Left renal pelvis (tissue), 4 donors: ENCODE data around the gene MAP1LC3B. TPM values are rescaled to one million over a fixed set of nuclear protein-coding genes. Genes with fewer than 3 reads are reported as not detected.
A peak's percentile ranks its signal among the peaks of the same experiment; 100 is the strongest.
"Not testable (repeated sequence)": the region's sequence is repeated elsewhere in the genome, so short reads cannot be mapped to it uniquely, and the experiment has no call there.

Experiments used
- DNase-seq, 4 donors: peaks; one replicate each; pipeline ENCODE4 v3.0.0-alpha.2; 2013; ENCODE audit warnings: low read depth in 4 of 4, low spot score in 3 of 4
- polyA plus RNA-seq, 4 donors: library from polyadenylated mRNA; unstranded; fragments of 120-200 nt; gene quantifications; one replicate each; pipeline ENCODE4 v1.2.1, GENCODE V29; 2013; ENCODE audit not compliant: insufficient read length in 4 of 4

Gene MAP1LC3B
- polyA plus RNA-seq, 4 donors = 55.8 to 76.5 (median 75.0) TPM

DNA sequence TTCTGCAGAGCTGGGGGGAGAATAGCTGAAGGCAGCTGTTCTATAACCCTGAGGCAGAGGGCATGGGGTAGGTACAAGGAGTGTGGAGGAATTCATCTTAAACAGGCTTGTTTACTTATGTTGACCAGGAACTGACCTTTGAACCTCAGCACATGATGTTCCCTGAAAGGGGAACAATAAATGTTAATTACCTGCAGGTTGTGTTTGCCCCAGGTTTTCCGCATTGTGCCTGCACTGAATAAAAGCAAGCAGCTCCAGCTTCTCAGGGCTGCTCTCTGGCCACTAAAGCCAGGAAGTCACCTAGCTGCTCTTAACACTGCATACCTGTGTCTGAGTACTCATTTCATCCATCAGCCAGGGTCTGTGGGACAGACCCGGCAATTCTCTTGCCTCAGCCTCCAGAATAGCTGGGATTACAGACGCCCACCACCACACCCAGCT, 12.8 kb upstream of the MAP1LC3B start:
- DNase-seq = not testable (repeated sequence)

DNA sequence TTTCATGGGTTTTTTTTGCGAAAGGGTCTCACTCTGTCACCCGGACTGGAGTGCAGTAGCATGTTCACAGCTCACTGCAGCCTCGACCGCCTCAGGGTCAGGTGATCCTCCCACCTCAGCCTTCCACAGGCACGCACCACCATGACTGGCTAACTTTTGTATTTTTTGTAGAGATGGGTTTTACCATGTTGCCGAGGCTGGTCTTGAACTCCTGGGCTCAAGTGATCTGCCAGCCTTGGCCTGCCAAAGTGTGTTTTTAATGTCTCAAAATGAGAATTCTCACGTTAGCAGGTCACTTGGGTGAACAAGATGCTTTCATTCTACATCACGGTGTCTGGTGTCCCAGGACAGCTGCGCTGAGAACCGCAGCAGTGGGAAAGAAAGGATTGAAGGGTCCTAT, 11.7 kb upstream of the MAP1LC3B start:
- DNase-seq = no peak

DNA sequence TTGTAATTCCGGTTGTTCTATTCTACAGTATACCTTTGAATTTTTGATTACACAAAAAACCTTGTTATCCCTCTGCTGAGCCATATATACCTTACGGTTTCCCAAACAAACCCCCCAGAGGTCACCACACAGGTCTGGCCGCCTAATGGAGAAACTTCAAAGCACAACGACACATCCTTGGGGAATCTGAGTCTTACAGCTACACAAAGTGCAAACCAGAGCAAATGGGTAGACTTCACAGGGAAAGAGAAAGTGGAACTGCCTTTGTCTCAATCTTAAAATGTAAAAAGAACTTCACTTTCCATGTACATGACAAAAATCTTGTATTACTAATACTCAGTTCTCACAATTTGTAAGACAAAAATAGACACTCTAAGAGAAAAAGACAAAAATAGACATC, 11.3 kb upstream of the MAP1LC3B start:
- no peak for DNase-seq

DNA sequence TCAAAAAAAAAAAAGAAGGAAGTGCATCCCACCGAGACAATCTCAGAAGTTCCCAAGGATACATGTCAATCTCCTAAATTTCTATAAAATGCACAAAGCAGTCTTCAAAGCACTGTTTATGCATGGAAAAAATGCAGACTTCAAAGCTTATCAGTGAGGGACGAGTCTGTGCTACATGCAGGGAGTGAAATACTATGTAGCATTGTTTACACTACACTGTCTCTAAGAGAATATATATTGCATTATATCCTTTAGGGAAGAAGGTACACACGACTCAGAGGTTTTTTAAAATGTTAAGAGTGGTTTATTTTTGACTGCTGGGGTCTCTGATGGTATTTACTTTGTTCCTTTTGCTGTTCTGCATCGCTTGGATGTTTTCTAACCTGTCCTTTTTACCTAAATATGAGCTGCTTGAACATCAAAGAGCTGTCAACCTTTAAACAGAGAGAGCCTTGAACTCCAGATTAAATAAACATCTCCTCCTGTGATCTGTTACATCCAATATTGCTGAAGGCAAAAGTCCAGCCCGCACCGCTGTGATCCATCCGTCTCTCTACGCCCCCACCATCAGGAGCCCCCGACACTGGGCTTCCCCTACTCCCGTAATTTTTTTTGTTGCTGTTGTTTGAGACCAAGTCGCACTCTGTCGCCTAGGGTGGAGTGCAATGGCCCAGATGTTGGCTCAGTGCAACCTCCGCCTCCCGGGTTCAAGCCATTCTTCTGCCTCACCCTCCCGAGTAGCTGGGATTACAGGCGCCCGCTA, 9.9 kb upstream of the MAP1LC3B start:
- no peak for DNase-seq

DNA sequence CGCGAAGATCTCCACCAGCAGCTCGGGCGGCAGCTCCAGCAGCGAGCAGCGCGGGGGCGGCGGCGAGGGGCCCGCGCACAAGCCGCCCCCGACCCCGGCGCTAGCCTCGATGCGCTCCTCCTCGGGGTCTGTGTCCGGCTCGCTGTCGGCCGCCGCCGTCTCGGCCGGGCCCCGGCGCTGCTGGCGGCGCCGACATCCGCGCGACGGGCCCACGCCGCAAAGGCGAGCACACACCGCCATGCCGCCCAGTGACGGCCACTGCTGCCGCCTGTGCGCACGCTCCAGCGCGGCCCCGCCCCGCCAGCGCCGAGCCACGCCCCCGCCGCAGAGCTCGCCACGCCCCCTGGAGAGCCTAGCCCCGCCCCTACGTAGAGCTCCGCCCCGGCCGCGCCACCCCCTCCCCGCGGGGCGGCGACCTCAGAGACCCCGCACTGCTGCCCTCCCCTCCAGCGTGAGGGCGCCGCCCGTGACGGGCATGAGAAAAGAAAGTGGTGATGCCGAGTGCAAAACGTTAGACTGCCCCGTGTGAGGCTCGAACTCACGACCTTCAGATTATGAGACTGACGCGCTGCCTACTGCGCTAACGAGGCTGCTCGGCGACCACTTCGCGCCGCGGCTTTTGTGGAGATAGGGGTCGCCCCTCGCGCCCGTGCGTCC, 8.5 kb upstream of the MAP1LC3B start, which contains the start of gene FBXO31:
TSS of gene FBXO31 (minus strand) at position 272 of the 657 bp plus-strand sequence. CDS start at position 240, 32 bp downstream.
- peak; percentile 76 to 85 (median 78) for DNase-seq

DNA sequence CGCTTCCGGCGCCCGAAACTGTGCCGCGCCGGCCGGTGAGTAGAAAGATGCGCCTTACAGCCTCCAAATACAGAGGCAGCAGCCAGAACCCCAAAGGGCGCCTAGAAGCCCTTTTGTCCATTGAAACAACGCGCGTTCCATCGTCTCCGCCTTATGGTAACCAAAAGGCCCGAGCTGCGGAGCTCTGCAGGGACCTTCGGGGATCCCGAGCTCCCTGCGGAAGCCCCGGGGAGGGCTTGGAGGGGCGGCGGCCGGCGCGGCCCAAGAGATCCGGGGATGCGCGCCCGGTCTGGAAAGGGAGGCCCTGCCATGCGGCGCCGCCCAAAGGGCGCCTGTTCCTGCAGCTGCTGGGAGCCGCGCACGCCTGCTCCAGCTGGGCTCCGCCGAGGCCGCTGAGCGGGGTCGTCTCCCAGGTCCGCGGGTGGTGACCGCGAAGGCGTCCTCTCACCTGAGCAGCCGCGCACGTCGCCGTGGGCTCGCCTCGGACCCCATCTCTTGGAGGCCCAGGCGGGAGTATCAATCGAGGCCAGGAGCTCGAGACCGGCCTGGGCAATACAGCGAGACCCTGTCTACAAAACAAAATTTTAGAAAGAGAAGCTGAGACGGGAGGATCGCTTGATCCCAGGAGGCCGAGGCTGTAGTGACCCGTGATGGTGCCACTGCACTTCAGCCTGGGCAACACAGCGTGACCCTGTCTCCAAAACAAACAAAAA, 7.8 kb upstream of the MAP1LC3B start:
- no peak for DNase-seq

DNA sequence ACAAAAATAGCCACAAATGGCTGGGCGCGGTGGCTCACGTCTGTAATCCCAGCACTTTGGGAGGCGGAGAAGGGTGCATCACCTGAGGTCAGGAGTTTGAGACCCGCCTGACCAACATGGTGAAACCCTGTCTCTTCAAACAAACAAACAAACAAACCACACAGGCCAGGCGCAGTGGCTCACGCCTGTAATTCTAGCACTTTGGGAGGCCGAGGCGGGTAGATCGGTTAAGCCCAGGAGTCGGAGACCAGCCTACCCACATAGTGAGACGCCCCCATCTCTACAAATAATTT, 7.3 kb upstream of the MAP1LC3B start:
- DNase-seq = not testable (repeated sequence)

DNA sequence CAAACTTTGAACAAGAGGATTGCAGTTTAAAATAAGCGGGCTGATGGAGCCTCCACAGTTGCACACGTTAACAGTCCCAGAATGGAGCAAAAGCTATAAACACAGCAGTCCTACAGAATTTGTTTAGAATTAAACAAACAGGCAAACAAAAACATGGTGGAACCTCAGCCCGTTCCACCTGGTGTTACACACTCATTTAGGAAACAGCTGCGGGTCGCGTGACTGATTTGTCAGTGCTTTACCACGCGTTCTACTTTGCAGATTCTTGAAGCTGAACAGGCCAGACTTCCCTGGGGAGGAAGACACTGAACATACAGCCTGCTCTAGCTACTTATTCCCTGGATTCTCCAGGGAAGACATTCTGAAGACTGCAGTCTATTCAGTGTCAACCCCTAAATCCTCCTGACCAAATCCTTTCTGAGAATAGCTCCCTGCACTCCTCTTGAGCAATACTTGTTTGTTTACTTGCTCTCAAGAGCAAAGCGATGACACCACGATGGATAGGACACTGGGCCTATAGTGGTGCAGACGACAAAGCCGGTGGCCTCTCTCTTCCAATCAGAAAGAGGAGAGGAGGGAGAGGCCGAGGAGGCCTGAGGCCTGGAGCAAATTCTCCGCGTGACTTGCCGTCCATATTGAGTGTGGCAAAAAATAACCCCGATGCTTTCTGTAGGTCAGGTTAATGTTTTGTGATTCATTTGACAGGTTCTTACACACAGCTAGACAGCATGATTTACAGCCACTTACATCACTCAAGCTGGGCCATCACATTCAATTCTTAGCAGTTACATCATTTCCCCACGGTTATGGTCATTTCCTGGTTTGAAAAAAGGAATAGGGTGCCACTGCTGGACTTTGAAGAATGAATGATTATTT, 4.0 kb upstream of the MAP1LC3B start:
- DNase-seq = peak; percentile 91 to 96 (median 94)

DNA sequence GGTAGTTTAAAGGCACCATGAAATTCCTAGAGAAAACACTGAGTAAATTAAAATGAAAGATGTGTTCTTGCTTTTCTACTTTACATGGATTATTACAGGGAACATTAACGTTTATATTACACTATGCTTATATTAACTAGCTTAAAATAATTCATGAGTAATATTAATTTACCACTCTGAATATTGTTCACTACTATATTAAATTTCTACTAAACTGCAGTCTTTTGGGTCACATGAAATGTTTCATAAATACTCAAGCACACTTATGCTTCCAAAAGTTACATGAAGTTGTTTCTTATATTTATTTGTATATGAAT, 3.4 kb upstream of the MAP1LC3B start:
- no peak for DNase-seq

DNA sequence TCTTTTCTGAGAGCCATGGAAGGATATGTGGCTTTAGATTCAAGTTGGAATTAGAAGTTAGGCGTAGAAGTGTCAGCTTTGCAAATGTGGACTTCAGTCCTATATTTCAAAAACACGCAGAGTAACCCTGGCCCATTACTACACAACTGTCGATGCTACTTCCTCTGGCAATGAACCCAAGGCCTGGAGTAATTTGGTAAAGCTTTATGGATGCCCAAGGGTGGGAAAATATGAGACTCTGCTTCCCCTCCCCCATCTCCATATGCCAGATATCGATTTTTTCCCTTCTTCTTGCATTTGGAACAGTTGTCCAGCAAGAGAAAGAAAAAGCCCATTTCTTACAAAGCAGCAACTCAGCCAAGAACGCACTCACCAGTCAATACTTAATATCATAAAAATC, 2.9 kb upstream of the MAP1LC3B start:
- DNase-seq = no peak

DNA sequence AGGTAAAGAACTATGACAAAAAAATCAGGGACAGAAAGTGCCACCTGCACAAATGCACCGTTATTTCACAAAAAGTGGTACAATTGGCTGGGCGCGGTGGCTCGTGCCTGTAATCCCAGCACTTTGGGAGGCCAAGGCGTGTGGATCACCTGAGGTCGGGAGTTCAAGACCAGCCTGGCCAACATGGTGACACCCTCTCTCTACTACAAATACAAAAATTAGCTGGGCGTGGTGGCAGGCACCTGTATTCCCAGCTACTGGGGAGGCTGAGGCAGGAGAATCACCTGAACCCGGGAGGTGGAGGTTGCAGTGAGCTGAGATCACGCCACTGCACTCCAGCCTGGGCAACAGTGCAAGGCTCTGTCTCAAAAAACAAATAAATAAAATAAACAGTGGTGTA, 2.2 kb upstream of the MAP1LC3B start:
- not testable (repeated sequence) for DNase-seq

DNA sequence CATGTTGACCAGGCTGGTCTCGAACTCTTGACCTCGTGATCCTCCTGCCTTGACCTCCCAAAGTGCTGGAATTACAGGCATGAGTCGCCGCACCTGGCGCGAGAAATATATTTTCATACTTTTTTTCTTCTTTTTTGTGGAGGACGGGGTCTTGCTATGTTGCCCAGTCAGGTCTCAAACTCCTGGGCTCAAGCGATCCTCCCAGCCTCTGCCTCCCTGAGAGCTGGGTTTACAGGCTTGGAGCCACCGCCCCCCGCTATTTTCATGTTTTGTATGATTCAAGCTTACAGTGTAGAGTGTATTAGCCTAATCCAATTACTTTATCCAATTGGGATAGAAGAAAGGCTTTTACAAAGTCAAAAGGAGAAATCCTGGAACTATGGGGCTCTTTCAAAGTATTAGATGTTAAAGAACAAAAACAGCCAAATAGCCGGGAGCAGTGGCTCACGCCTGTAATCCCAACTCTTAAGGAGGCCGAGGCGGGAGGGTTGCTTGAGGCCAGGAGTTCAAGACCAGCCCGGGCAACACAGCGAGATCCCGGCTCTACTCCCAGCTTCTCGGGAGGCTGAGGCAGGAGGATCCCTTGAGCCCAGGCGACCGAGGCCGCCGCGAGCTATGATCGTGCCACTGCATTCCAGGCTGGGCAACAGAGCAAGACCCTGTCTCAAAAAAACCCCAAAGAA, 1.4 kb upstream of the MAP1LC3B start:
- no peak for DNase-seq

DNA sequence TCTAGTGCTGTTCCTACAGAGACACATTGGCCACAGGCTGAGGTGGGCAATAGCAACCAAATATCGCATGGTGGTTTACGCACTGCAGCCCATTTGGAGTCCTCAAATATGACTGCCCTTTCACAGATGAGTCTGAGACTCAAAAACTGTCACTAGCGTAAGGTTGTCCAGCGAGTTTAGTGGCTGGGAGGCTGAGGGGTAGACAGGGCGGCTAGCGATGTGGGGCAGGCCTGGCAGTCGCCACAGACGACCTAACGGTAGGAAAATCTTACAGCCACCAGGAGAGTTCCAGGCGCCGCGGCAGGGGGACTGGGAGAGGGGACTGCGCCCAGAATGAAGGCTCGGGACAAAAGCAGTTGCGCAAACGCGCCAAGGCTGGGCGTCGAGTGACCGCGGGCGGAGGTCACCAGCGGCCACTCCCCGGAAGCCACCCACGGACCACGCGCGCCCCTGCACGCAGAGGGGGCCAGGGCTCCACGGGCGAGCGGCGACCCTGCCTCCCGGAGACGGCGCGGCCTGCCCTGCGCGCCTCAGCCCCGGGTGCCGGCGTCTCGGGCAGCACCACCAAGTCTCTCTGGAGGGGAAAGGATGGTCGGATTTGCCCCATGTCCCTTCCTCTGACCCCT, 699 bp upstream of the MAP1LC3B start:
- no peak for DNase-seq

DNA sequence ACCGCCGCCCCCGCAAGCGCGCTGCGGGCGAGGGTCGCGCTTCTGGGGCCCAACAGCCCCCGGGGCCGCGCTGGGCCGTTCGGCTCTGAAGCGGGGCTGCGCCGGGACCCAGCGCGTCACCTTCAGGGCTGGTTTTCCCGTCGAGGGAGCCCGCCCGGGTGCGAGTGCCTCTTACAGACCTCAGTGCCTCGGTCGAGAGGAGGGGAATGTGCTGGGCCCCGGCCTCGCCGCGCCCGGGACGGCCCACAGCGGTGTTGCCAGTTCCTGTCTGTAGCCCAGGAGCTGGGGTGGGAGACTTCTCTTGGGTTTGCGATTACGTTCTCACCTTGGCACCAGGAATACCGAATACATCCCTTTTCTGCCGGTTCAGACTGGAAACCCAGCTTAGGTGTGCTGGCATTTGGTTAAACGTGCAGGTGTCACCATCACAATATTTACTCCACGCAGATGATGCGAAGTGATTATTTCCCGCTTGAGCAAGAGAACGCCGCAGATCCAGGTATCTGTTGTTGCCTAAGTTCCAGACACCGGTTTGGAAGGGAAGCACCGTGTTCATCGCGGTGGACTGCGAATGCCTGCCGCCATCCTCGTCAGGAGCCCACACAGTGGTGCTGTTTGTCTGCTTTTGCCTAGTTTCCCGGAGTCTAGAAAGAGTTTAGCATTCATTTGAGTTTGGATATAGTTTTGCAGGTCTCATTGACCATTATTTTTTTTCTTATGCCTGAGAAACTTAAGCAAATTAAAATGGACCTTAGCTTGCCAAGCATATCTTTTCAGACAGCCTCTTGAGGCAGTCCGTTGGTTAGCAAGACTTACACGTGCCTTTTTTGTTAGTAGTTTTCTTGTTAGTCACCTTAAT, 914 bp downstream of the MAP1LC3B start:
- DNase-seq = no peak

DNA sequence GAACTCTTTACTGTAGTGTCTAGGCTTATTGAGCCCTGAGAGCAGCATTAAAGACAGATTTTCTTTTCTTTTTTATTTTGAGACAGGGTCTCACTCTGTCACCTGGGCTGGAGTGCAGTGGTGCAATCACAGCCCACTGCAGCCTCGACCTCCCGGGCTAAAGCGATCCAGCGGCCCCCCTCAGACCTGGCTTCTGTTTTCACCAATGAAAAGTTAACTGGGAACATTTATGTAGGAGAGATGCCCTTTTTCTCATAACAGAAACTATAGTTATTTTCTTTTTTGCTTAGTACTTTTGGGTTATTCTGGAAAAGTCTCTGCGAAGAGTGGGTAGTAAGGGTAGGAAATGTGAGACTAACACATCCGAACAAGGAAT, 1.5 kb downstream of the MAP1LC3B start:
- DNase-seq = no peak

DNA sequence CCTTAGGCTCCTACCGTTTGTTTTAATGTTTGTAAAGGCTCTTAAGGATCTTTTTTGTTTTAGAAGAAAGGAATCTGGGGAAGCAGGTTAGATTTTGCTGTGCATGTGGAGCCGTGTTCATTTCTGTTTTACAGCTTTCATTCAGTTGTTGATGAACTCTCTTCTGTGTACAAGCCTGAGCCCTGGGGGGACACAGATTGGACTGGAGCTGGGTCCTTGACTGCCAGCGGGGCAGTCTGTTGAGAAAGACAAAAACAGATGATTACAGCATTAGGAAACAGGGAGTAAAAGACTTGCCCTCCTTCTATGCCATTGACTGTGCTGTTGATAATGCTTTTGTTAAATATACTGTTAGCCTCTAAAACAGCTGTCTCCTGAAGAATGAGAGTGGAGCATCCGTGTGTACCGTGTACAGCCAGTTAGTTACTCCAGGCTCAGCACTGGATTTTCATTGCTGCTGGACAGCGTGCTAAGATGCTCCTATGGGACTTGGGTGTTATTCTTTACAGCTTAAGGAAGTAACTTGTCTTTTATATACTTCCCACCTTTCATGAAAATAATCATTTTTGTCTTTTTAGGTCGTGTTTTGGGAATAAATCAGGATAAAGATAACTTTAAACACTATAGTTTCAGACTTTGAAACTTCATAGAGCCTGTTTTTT, 3.2 kb downstream of the MAP1LC3B start:
- DNase-seq = no peak

DNA sequence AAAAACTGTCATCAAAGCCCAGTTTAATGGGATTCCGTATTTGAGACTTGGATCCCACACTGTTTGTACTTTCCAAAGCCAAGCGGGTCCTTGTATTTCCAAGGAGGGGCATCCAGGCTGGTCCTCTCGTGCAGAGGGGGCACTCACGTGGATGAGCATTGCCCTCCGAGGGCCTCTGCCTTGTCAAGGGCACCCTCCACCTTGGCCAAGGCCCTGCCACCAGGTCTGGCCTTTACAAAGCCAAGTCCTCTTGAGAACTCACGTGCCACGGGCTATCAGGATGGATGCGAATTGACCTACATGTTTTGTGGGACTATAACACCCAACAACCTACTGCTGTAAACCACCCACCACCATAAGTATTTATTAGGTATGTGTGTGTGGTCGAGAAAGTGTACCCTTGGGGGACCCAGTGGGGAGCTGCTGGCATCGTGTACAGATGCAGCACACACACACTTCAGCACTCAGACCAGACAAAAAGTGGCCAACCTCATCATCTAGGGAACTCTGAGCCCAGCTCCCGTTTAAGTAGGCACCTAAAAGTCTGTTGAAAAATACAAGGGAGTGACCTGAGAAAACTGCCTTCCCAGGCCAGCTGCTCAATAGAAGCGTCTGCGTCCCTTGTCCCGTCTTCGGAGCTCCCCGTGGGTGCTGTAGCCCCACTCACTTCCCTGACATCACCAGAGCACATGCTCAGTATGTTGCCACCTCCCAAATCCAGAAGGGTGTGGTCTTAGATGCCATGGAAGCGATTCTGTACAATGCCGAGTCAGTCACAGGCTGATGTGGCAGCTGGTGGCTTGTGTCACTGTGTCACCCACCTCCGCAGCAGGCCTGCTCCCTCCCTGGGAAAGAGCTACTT, 12.9 kb downstream of the MAP1LC3B start:
- DNase-seq = no peak
